H1 (cell line): ENCODE data around the gene AGAP1. TPM values are rescaled to one million over a fixed set of nuclear protein-coding genes. Genes with fewer than 3 reads are reported as not detected.

Experiments
- CTCF ChIA-PET: fragments of 300-600 bp; sonication (Branson Sonifier 250); formaldehyde crosslinking; loops from one replicate; lab custom pipeline; 2021; ENCODE audit not compliant: partially characterized antibody; lab: Charles Lee
- POLR2A ChIA-PET: fragments of 300-600 bp; sonication (Branson Sonifier 250); formaldehyde crosslinking; loops from one replicate; lab custom pipeline; 2021; ENCODE audit warnings: inconsistent platforms; ENCODE audit not compliant: partially characterized antibody; lab: Charles Lee
- DNase-seq, 2 experiments: peaks; one replicate each; pipeline versions ENCODE4 v3.0.0 to v3.0.0-alpha.2; 2010 to 2022; ENCODE audit warnings: low spot score in 2 of 2, low read depth in 1 of 2, mixed read lengths in 1 of 2
- FAIRE-seq: peaks from 2 replicates; lab custom pipeline; 2011; peaks lifted over from hg19 to GRCh38; lab: Jason Lieb, UNC
- H2AFZ ChIP-seq: 2 replicates; pipeline ENCODE4 v1.8.1; 2012; ENCODE audit warnings: low read length, inconsistent platforms
- H2AK5ac ChIP-seq: 2 replicates; pipeline ENCODE4 v1.6.1; 2013; ENCODE audit warnings: low read depth, low read length
- H2BK120ac ChIP-seq: replicated peaks from 2 replicates; pipeline ENCODE3; 2013; ENCODE audit warnings: low read depth, low read length, inconsistent platforms
- H2BK12ac ChIP-seq: 2 replicates; pipeline ENCODE4 v1.6.1; 2013; ENCODE audit warnings: low read depth, low read length
- H2BK15ac ChIP-seq: 2 replicates; pipeline ENCODE4 v1.6.1; 2013; ENCODE audit warnings: low read length
- H2BK20ac ChIP-seq: 2 replicates; pipeline ENCODE4 v1.6.1; 2013; ENCODE audit warnings: low read length
- H2BK5ac ChIP-seq: 2 replicates; pipeline ENCODE4 v1.6.1; 2013; ENCODE audit warnings: low read depth, low read length
- H3K14ac ChIP-seq: 2 replicates; pipeline ENCODE4 v1.6.1; 2013; ENCODE audit warnings: inconsistent platforms; ENCODE audit not compliant: insufficient read length
- H3K18ac ChIP-seq: 2 replicates; pipeline ENCODE4 v1.6.1; 2013; ENCODE audit warnings: low read length; ENCODE audit errors: extremely low read depth
- H3K23ac ChIP-seq: 2 replicates; pipeline ENCODE4 v1.6.1; 2013; ENCODE audit warnings: inconsistent platforms; ENCODE audit not compliant: insufficient read length
- H3K23me2 ChIP-seq: 2 replicates; pipeline ENCODE4 v1.6.1; 2013; ENCODE audit warnings: low read depth, low read length
- H3K27ac ChIP-seq: 2 replicates; pipeline ENCODE4 v1.6.1; 2011; ENCODE audit warnings: low read depth, low read length, inconsistent platforms
- H3K27me3 ChIP-seq, 4 experiments: replicated peaks in 1 of 4; 1 replicate in 1 of 4; 2 replicates in 3 of 4; pipeline versions ENCODE4 v1.6.1 to v1.8.1; 2011 to 2013; ENCODE audit warnings: low read length in 3 of 4, mild to moderate bottlenecking in 3 of 4, inconsistent platforms in 2 of 4, mixed read lengths in 2 of 4, moderate library complexity in 1 of 4; ENCODE audit not compliant: control insufficient read depth in 3 of 4, insufficient read depth in 3 of 4; ENCODE audit errors: extremely low read depth in 1 of 4
- H3K36me3 ChIP-seq, 4 experiments: 2 replicates each; pipeline versions ENCODE4 v1.6.1 to v1.8.1; 2011 to 2013; ENCODE audit warnings: mild to moderate bottlenecking in 4 of 4, low read length in 3 of 4, moderate library complexity in 2 of 4, control low read depth in 1 of 4, inconsistent platforms in 1 of 4; ENCODE audit not compliant: insufficient read depth in 4 of 4, control insufficient read depth in 2 of 4
- H3K4ac ChIP-seq: replicated peaks from 2 replicates; pipeline ENCODE3; 2013; ENCODE audit warnings: low read length, low read depth, mixed read lengths, inconsistent platforms; ENCODE audit not compliant: insufficient read length
- H3K4me1 ChIP-seq, 4 experiments: replicated peaks in 1 of 4; 1 replicate in 1 of 4; 2 replicates in 3 of 4; pipeline versions ENCODE4 v1.6.1 to v1.8.1; 2011 to 2013; ENCODE audit warnings: low read length in 3 of 4, inconsistent platforms in 2 of 4, mixed read lengths in 1 of 4; ENCODE audit not compliant: insufficient read depth in 4 of 4, control insufficient read depth in 3 of 4
- H3K4me2 ChIP-seq, 2 experiments: 2 replicates each; pipeline versions ENCODE4 v1.6.1 to v1.8.1; 2011 to 2013; ENCODE audit warnings: low read depth in 2 of 2, low read length in 2 of 2, control low read depth in 1 of 2, inconsistent platforms in 1 of 2, mild to moderate bottlenecking in 1 of 2; ENCODE audit not compliant: insufficient read depth in 1 of 2
- H3K4me3 ChIP-seq, 4 experiments: fragments of 200-600, 300-600 bp in 1 of 4; sonication (generic), shearing (Covaris generic), sonication (Bioruptor Twin) in 1 of 4; 2 replicates each; pipeline versions ENCODE4 v1.5.1 to v1.8.1; 2011 to 2016; ENCODE audit warnings: low read length in 4 of 4, low read depth in 3 of 4, control low read depth in 2 of 4, inconsistent platforms in 2 of 4, mild to moderate bottlenecking in 2 of 4, mixed read lengths in 1 of 4, moderate library complexity in 1 of 4; ENCODE audit not compliant: insufficient read depth in 2 of 4; ENCODE audit errors: extremely low read depth in 1 of 4
- H3K56ac ChIP-seq: replicated peaks from 2 replicates; pipeline ENCODE3; 2013; ENCODE audit warnings: low read depth, mild to moderate bottlenecking, mixed read lengths, low read length, inconsistent platforms; ENCODE audit not compliant: insufficient read length
- H3K79me1 ChIP-seq: 2 replicates; pipeline ENCODE4 v1.6.1; 2013; ENCODE audit warnings: low read depth, low read length, control low read depth
- H3K79me2 ChIP-seq, 2 experiments: 2 replicates each; pipeline versions ENCODE4 v1.6.1 to v1.8.1; 2012 to 2013; ENCODE audit warnings: low read length in 2 of 2, mild to moderate bottlenecking in 2 of 2, inconsistent platforms in 1 of 2; ENCODE audit not compliant: insufficient read depth in 2 of 2, control insufficient read depth in 1 of 2
- H3K9ac ChIP-seq, 4 experiments: replicated peaks in 1 of 4; 1 replicate in 1 of 4; 2 replicates in 3 of 4; pipeline versions ENCODE4 v1.6.1 to v1.8.1; 2011 to 2013; ENCODE audit warnings: low read depth in 3 of 4, low read length in 3 of 4, control low read depth in 2 of 4, mild to moderate bottlenecking in 2 of 4, moderate library complexity in 2 of 4, inconsistent platforms in 1 of 4; ENCODE audit errors: extremely low read depth in 1 of 4
- H3K9me3 ChIP-seq, 2 experiments: 2 replicates each; pipeline versions ENCODE4 v1.6.1 to v1.8.1; 2012 to 2013; ENCODE audit warnings: mild to moderate bottlenecking in 2 of 2, moderate library complexity in 2 of 2, control low read depth in 1 of 2, inconsistent platforms in 1 of 2, low read depth in 1 of 2, low read length in 1 of 2, mixed read lengths in 1 of 2; ENCODE audit not compliant: insufficient read depth in 2 of 2
- H4K20me1 ChIP-seq, 2 experiments: replicated peaks in 1 of 2; 2 replicates each; pipeline versions ENCODE3 to v1.8.1; 2011 to 2013; ENCODE audit warnings: inconsistent platforms in 2 of 2, low read length in 2 of 2, mild to moderate bottlenecking in 1 of 2; ENCODE audit not compliant: insufficient read depth in 2 of 2, control insufficient read depth in 1 of 2
- H4K5ac ChIP-seq: 2 replicates; pipeline ENCODE4 v1.6.1; 2013; ENCODE audit warnings: low read length, low read depth, mixed read lengths, inconsistent platforms; ENCODE audit not compliant: insufficient read length
- H4K8ac ChIP-seq: 2 replicates; pipeline ENCODE4 v1.8.0; 2013; ENCODE audit warnings: mild to moderate bottlenecking, moderate library complexity, low read length, inconsistent platforms; ENCODE audit not compliant: insufficient read depth; ENCODE audit errors: extremely low read depth
- H4K91ac ChIP-seq: replicated peaks from 2 replicates; pipeline ENCODE3; 2013; ENCODE audit warnings: low read length, mixed read lengths, inconsistent platforms; ENCODE audit not compliant: insufficient read length
- BACH1 ChIP-seq: IDR thresholded peaks from 2 replicates; pipeline ENCODE4 v1.6.1; 2012; ENCODE audit warnings: low read length, improper control_type of control experiment
- CHD2 ChIP-seq: IDR thresholded peaks from 2 replicates; pipeline ENCODE4 v1.6.1; 2012; ENCODE audit warnings: low read length, improper control_type of control experiment
- WGBS, 2 experiments: shearing (Covaris generic) in 1 of 2; methylation state at CpG; one replicate each; pipeline versions ENCODE4 v1.1.6 to v1.1.7; 2013 to 2015; ENCODE audit warnings: low lambda C conversion rate in 2 of 2, mixed read lengths in 2 of 2, inconsistent platforms in 1 of 2, low coverage in 1 of 2, missing lambda C conversion rate in 1 of 2; ENCODE audit not compliant: insufficient replicate concordance in 2 of 2, insufficient coverage in 1 of 2, insufficient read length in 1 of 2; ENCODE audit errors: extremely low coverage in 1 of 2, missing lambda C conversion rate in 1 of 2; 5-methylcytosine and 5-hydroxymethylcytosine counted together
- polyA plus RNA-seq, 7 experiments: library from polyadenylated mRNA; depleted of rRNA in 3 of 7; stranded (reverse) in 5 of 7; unstranded in 2 of 7; fragments of >200 nt in 5 of 7; fragments of 200-250 nt in 2 of 7; gene quantifications; 1 replicate in 5 of 7; 2 replicates in 1 of 7; 4 replicates in 1 of 7; pipeline versions ENCODE4 v1.2.1 to v1.2.3, GENCODE V29; 2011 to 2013; ENCODE audit warnings: missing spikeins in 2 of 7, mixed read lengths in 2 of 7
- total RNA-seq: library from RNA; stranded (reverse); fragmentation: NEBNext Ultra II Directional; extraction: Animal tissue kit (Norgen Biotek cat#: 25700); gene quantifications from 2 replicates; pipeline ENCODE4 v1.2.1, GENCODE V29; 2021

The AGAP1 gene
- total and polyA plus RNA-seq, 2 of the 8 experiments (the other 6 are each of a cell fraction or from before 2014, with no cell fraction given), result 18.1 to 39.4 TPM

- no peak for TF ChIP-seq CHD2
- TF ChIP-seq BACH1, result no peak
- TF ChIP-seq, all 59 proteins: peak for 0
- H3K18ac ChIP-seq, result no peak overlapping the region
- no peak overlapping the region for H2BK15ac ChIP-seq
- no peaks in the 10 kb centered on the region for H3K9me3 ChIP-seq
- H3K9ac ChIP-seq, result no peak overlapping the region
- H3K56ac ChIP-seq, result no peak overlapping the region
- no peaks in the 10 kb centered on the region for H3K79me2 ChIP-seq
- no peak overlapping the region for H2BK20ac ChIP-seq
- H4K5ac ChIP-seq, result no peak overlapping the region
- H3K23ac ChIP-seq, result no peak overlapping the region
- H3K27ac ChIP-seq, result no peak overlapping the region
- 0 out of 2 replicates have a peak, but pooled peaks cover 4% of the 10 kb centered on the region for H3K79me1 ChIP-seq
- H2BK5ac ChIP-seq, result peak overlapping the region; percentile 31; the same call in 1 of the 2 replicates
- H3K4ac ChIP-seq, result peak overlapping the region; percentile 78
- 83% methylated on average over 9 of the region's 9 CpGs; no CpG with 5 or more reads in 1 of the 2 experiments for WGBS, 2 experiments
- no peak overlapping the region for H2BK120ac ChIP-seq
- H2BK12ac ChIP-seq, result no peak overlapping the region
- 0 out of 2 replicates have a peak overlapping the region, but pooled peaks have one; percentile 53 for H2AK5ac ChIP-seq
- peaks cover 3 to 6% of the 10 kb centered on the region in 2 experiments for H4K20me1 ChIP-seq
- H4K91ac ChIP-seq, result no peak overlapping the region
- no peak overlapping the region for H3K14ac ChIP-seq
- no peaks in the 10 kb centered on the region for H3K23me2 ChIP-seq
- ChIA-PET POLR2A (no interaction called here), CTCF (interaction anchor here (1.0 to 1.4 kb wide), 2 partner anchors 43 to 405 kb away, joined by 3 to 4 read pairs; no protein-coding TSS in a partner anchor)
- H4K8ac ChIP-seq, result no peak overlapping the region
- no peaks in the 10 kb centered on the region for H3K36me3 ChIP-seq
- FAIRE-seq, result peak; percentile 93
- H3K4me1 ChIP-seq, result peaks cover 0 to 5% (median 2%) of the 10 kb centered on the region in 4 experiments; a peak in 4 of 7 replicates
- peak overlapping the region in 1 of 2 experiments; percentile 24; a peak in 1 of 4 replicates for H3K4me2 ChIP-seq
- DNase-seq, result no peak
- no peak overlapping the region for H2AFZ ChIP-seq
- no peaks in the 10 kb centered on the region for H3K27me3 ChIP-seq
- H3K4me3 ChIP-seq, result 0 out of 8 replicates have a peak overlapping the region, but pooled peaks of 1 of the 4 experiments have one; percentile 10
Measured at GRCh38 chr2:235773188-235773928, 279.5 kb downstream of the AGAP1 start.
